Inferior parietal cortex (tissue), 1 donor: ENCODE data around the gene PLA2G2A.
"Not testable (repeated sequence)": the region's sequence is repeated elsewhere in the genome, so short reads cannot be mapped to it uniquely, and the experiment has no call there.

Experiments
- DNase-seq: peaks from one replicate; pipeline ENCODE4 v3.0.0-alpha.2; 2016; ENCODE audit errors: extremely low spot score

The PLA2G2A gene

GRCh38 chr1:19979494-19979977 lies at the start of gene PLA2G2A:
Gene PLA2G2A (minus strand): TSS chr1:19979618. CDS start chr1:19978773, 845 bp downstream.
- DNase-seq, result no peak

GRCh38 chr1:20028726-20029125 lies 49.3 kb upstream of the PLA2G2A start:
- DNase-seq, result no peak

GRCh38 chr1:20028125-20028524 lies 48.7 kb upstream of the PLA2G2A start:
- DNase-seq, result no peak

GRCh38 chr1:20017741-20018140 lies 38.3 kb upstream of the PLA2G2A start:
- DNase-seq, result no peak

GRCh38 chr1:20014153-20014552 lies 34.7 kb upstream of the PLA2G2A start:
- no peak for DNase-seq

- no peak for DNase-seq
Observed at GRCh38 chr1:20010016-20010415, 30.6 kb upstream of the PLA2G2A start.

GRCh38 chr1:20009212-20009611 lies 29.8 kb upstream of the PLA2G2A start:
- DNase-seq, result no peak

GRCh38 chr1:20008391-20008841 lies 29.0 kb upstream of the PLA2G2A start:
- DNase-seq, result peak; percentile 2

GRCh38 chr1:19998823-19999222 lies 19.4 kb upstream of the PLA2G2A start:
- DNase-seq, result not testable (repeated sequence)

- DNase-seq, result no peak
Observed at GRCh38 chr1:19990689-19991088, 11.3 kb upstream of the PLA2G2A start.

GRCh38 chr1:19990182-19990582 lies 10.8 kb upstream of the PLA2G2A start:
- DNase-seq, result not testable (repeated sequence)

GRCh38 chr1:19988267-19989006 lies 9.0 kb upstream of the PLA2G2A start:
- DNase-seq, result no peak

- no peak for DNase-seq
Observed at GRCh38 chr1:19987719-19988118, 8.3 kb upstream of the PLA2G2A start.

- not testable (repeated sequence) for DNase-seq
Observed at GRCh38 chr1:19984409-19985016, 5.1 kb upstream of the PLA2G2A start.

GRCh38 chr1:19981507-19982312 lies 2.3 kb upstream of the PLA2G2A start:
- DNase-seq, result no peak

- no peak for DNase-seq
Observed at GRCh38 chr1:19981170-19981506, 1.7 kb upstream of the PLA2G2A start.

GRCh38 chr1:19980314-19980713 lies 896 bp upstream of the PLA2G2A start:
- no peak for DNase-seq

- no peak for DNase-seq
Observed at GRCh38 chr1:19978143-19978542, 1.3 kb downstream of the PLA2G2A start.

GRCh38 chr1:19976317-19977003 lies 3.0 kb downstream of the PLA2G2A start:
- DNase-seq, result no peak

- no peak for DNase-seq
Observed at GRCh38 chr1:19975423-19976193, 3.8 kb downstream of the PLA2G2A start.

GRCh38 chr1:19974822-19975416 lies 4.5 kb downstream of the PLA2G2A start:
- peak; percentile 38 for DNase-seq
